Sciatic nerve (tissue), 2 donors: Measurements from ENCODE around the gene PTRH2. TPM values are rescaled to one million over a fixed set of nuclear protein-coding genes. Genes with fewer than 3 reads are reported as not detected.
"Not testable (repeated sequence)": the region's sequence is repeated elsewhere in the genome, so short reads cannot be mapped to it uniquely, and the experiment has no call there.

Experiments
- ATAC-seq: fragments of 200-7000 bp; cut with Tn5 transposase; one replicate; pipeline ENCODE4 v1.9.1; 2020; ENCODE audit warnings: mild to moderate bottlenecking, moderate library complexity
- DNase-seq: peaks from one replicate; pipeline ENCODE4 v3.0.0-alpha.2; 2020; ENCODE audit warnings: low spot score
- intact Hi-C: fragments of 100-400 bp; cut with DNase I; formaldehyde crosslinking; loops from one replicate; pipeline ENCODE4 v1.14.2; 2022
- total RNA-seq: library from RNA; stranded (reverse); fragmentation: NEBNext Ultra II Directional; extraction: Animal tissue kit (Norgen Biotek cat#: 25700); gene quantifications from one replicate; pipeline ENCODE4 v1.2.1, GENCODE V29; 2021
- donor health status: DM: no; HTN: no; CAD: no.
- donor health status: DM: no; HTN: no; CAD: no.

The PTRH2 gene
- 22.0 TPM for total RNA-seq

GRCh38 chr17:59707149-59707970 is at the start of gene PTRH2, which contains the start of gene VMP1:
TSS of gene PTRH2 (minus strand) at chr17:59707430. CDS start at chr17:59697978, 9,452 bp downstream.
TSS of gene VMP1 (plus strand) at chr17:59707654. CDS start at chr17:59731447, 23,793 bp downstream.
- ATAC-seq = peak; percentile 100
- intact Hi-C loops = no loop called here
- DNase-seq = peak; percentile 98

GRCh38 chr17:59756236-59756818 is 49.1 kb upstream of the PTRH2 start:
- intact Hi-C loops = no loop called here
- ATAC-seq (no peak), DNase-seq (no peak)

GRCh38 chr17:59755069-59755468 is 47.8 kb upstream of the PTRH2 start:
- DNase-seq, ATAC-seq, intact Hi-C loops: not testable (repeated sequence)

GRCh38 chr17:59754552-59754951 is 47.3 kb upstream of the PTRH2 start:
- ATAC-seq = no peak

GRCh38 chr17:59753522-59754467 is 46.6 kb upstream of the PTRH2 start:
- ATAC-seq (peak; percentile 91), DNase-seq (no peak)
- intact Hi-C loops = no loop called here

More at GRCh38 chr17:59754552-59754951, 47.3 kb upstream of the PTRH2 start:
- intact Hi-C loops = no loop called here
- no peak for DNase-seq

GRCh38 chr17:59752922-59753321 is 45.7 kb upstream of the PTRH2 start:
- ATAC-seq = no peak
- intact Hi-C loops = no loop called here

GRCh38 chr17:59752446-59752845 is 45.2 kb upstream of the PTRH2 start:
- ATAC-seq (no peak), DNase-seq (no peak)
- intact Hi-C loops = no loop called here

More at GRCh38 chr17:59752922-59753321, 45.7 kb upstream of the PTRH2 start:
- DNase-seq = no peak

- intact Hi-C loops = no loop called here
- no peak for DNase-seq
- no peak for ATAC-seq
Observed at GRCh38 chr17:59751955-59752413, 44.8 kb upstream of the PTRH2 start.

- no peak for ATAC-seq
- no peak for DNase-seq
- intact Hi-C loops = no loop called here
Observed at GRCh38 chr17:59748591-59748990, 41.4 kb upstream of the PTRH2 start.

- intact Hi-C loops = no loop called here
- ATAC-seq (peak; percentile 61), DNase-seq (no peak)
Observed at GRCh38 chr17:59746849-59747445, 39.7 kb upstream of the PTRH2 start.

GRCh38 chr17:59745040-59745439 is 37.8 kb upstream of the PTRH2 start:
- ATAC-seq (no peak), DNase-seq (no peak)
- intact Hi-C loops = no loop called here

- DNase-seq (no peak), ATAC-seq (no peak)
- intact Hi-C loops = no loop called here
Observed at GRCh38 chr17:59743842-59744241, 36.6 kb upstream of the PTRH2 start.

- DNase-seq (no peak), ATAC-seq (no peak)
- intact Hi-C loops = no loop called here
Observed at GRCh38 chr17:59737324-59737723, 30.1 kb upstream of the PTRH2 start.

- no peak for ATAC-seq
- intact Hi-C loops = no loop called here
- no peak for DNase-seq
Observed at GRCh38 chr17:59734226-59734625, 27.0 kb upstream of the PTRH2 start.

GRCh38 chr17:59733697-59734096 is 26.5 kb upstream of the PTRH2 start:
- intact Hi-C loops = no loop called here
- no peak for ATAC-seq
- DNase-seq = no peak

- DNase-seq = no peak
- intact Hi-C loops = no loop called here
- ATAC-seq = no peak
Observed at GRCh38 chr17:59730268-59730834, 23.1 kb upstream of the PTRH2 start.

- ATAC-seq (no peak), DNase-seq (no peak)
- intact Hi-C loops = no loop called here
Observed at GRCh38 chr17:59727817-59728533, 20.7 kb upstream of the PTRH2 start.

- intact Hi-C loops = no loop called here
- no peak for DNase-seq
- ATAC-seq = peak; percentile 93
Observed at GRCh38 chr17:59725691-59726090, 18.5 kb upstream of the PTRH2 start.
